Kidney epithelial cell (primary cell): ENCODE results near the gene VAMP2. TPM values are rescaled to one million over a fixed set of nuclear protein-coding genes. Genes with fewer than 3 reads are reported as not detected.

ENCODE experiments used
- DNase-seq: peaks from one replicate; pipeline ENCODE4 v3.0.0-alpha.2; 2010; ENCODE audit warnings: low read depth
- H3K27me3 ChIP-seq: 2 replicates; pipeline ENCODE4 v1.6.0; 2011; ENCODE audit warnings: low read length; ENCODE audit not compliant: control insufficient read depth, insufficient read depth
- H3K36me3 ChIP-seq: 2 replicates; pipeline ENCODE4 v1.5.1; 2011; ENCODE audit warnings: low read length; ENCODE audit not compliant: control insufficient read depth, insufficient read depth
- H3K4me3 ChIP-seq: 2 replicates; pipeline ENCODE4 v1.5.1; 2011; ENCODE audit warnings: low read depth, mild to moderate bottlenecking, control low read depth, low read length
- total RNA-seq: library from RNA; depleted of rRNA; stranded (reverse); fragments of >200 nt; gene quantifications from 2 replicates; pipeline ENCODE4 v1.2.3, GENCODE V29; 2015
- TF ChIP-seq, protein P1 (sequence below): IDR thresholded peaks from 2 replicates; pipeline ENCODE4 v1.5.1; 2011; ENCODE audit warnings: mild to moderate bottlenecking, moderate library complexity, low read length, control low read depth, inconsistent platforms; ENCODE audit not compliant: insufficient read depth, poor library complexity, severe bottlenecking

Gene VAMP2
- total RNA-seq, 1 donor from 2014 or later, result 7.0 TPM

GRCh38 chr17:8123695-8124349, 38.9 kb downstream of the VAMP2 start, which contains the start of gene HES7:
TSS of gene HES7 (minus strand) at chr17:8124106. CDS start at chr17:8124084, 22 bp downstream.
- TF ChIP-seq, protein P1, sequence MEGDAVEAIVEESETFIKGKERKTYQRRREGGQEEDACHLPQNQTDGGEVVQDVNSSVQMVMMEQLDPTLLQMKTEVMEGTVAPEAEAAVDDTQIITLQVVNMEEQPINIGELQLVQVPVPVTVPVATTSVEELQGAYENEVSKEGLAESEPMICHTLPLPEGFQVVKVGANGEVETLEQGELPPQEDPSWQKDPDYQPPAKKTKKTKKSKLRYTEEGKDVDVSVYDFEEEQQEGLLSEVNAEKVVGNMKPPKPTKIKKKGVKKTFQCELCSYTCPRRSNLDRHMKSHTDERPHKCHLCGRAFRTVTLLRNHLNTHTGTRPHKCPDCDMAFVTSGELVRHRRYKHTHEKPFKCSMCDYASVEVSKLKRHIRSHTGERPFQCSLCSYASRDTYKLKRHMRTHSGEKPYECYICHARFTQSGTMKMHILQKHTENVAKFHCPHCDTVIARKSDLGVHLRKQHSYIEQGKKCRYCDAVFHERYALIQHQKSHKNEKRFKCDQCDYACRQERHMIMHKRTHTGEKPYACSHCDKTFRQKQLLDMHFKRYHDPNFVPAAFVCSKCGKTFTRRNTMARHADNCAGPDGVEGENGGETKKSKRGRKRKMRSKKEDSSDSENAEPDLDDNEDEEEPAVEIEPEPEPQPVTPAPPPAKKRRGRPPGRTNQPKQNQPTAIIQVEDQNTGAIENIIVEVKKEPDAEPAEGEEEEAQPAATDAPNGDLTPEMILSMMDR, result no peak
- no peak for DNase-seq
- Histone ChIP-seq H3K36me3 (no peaks in the 10 kb centered on the region), H3K4me3 (peak within 1 kb of the TSS; percentile 38), H3K27me3 (peaks cover 30% of the 10 kb centered on the region)

DNA sequence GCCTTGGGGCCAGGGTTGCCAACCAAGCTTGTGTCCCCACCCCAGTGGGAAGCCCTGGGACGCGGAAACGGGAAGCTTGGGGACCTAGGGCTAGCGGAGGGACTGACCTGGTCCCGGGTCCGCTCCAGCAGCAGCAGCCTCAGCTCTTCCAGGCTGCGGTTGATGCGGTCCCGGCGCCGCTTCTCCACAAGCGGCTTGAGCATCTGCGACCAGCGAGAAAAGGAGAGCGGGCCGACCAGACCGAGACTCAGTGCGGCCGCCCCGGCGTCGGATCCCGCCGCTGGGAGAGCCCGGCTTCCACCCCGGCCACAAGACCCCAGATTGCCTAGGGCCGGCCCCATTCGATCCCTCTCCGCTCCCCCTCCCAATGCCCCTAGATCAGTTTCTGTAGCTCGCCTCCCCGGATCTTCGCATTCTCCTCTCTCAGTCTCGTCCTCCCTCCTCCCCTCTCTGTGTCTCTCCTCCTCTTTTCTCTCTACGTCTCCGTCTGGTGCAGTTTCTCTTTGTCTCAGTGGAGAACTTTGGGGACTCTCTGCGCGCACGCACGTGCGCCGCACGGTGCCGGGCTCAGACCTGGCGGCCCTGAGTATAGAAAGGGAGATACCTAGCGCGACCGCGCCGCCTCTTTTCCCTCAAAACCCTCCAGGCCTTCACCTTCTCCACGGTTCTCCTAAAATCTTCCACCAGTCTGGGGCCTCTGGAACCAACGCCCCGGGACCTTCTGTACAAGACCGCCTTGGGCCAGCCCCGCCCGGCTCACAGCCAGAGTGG, 39.6 kb downstream of the VAMP2 start:
- Histone ChIP-seq H3K27me3 (peaks cover 30% of the 10 kb centered on the region), H3K36me3 (no peaks in the 10 kb centered on the region), H3K4me3 (peak overlapping the region; percentile 38)
- no peak for DNase-seq
- TF ChIP-seq, protein P1, result no peak

- DNase-seq, result no peak
- TF ChIP-seq, protein P1, result no peak
- Histone ChIP-seq H3K27me3 (peaks cover 30% of the 10 kb centered on the region), H3K4me3 (peak overlapping the region; percentile 38), H3K36me3 (no peaks in the 10 kb centered on the region)
These were observed 40.3 kb downstream of the VAMP2 start for GRCh38 chr17:8122422-8122923.

- no peak for DNase-seq
These were observed 40.9 kb downstream of the VAMP2 start for GRCh38 chr17:8121681-8122421.

DNA sequence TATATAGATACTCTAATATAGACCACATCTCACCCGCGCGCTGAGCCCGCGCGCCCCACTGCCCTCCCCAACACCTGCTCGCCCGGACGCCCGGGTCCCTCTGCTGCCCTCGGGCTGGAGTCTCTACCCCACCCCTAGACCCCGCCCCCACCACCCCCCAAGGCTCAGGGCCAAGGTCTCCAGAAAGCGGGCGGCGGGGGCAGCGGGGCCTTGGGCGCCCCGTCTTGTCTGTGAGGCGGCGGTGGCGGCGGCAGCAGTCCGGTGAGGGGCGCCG, 41.4 kb downstream of the VAMP2 start:
- TF ChIP-seq, protein P1, result no peak
- Histone ChIP-seq H3K4me3 (peak overlapping the region; percentile 38), H3K36me3 (no peaks in the 10 kb centered on the region), H3K27me3 (peaks cover 37% of the 10 kb centered on the region)
- no peak for DNase-seq

More at GRCh38 chr17:8121681-8122421, 40.9 kb downstream of the VAMP2 start:
- TF ChIP-seq, protein P1, result peak; percentile 37
- Histone ChIP-seq H3K4me3 (peak overlapping the region; percentile 38), H3K36me3 (no peaks in the 10 kb centered on the region), H3K27me3 (peaks cover 32% of the 10 kb centered on the region)
